ENCODE results near the gene GIPC1.

DNA sequence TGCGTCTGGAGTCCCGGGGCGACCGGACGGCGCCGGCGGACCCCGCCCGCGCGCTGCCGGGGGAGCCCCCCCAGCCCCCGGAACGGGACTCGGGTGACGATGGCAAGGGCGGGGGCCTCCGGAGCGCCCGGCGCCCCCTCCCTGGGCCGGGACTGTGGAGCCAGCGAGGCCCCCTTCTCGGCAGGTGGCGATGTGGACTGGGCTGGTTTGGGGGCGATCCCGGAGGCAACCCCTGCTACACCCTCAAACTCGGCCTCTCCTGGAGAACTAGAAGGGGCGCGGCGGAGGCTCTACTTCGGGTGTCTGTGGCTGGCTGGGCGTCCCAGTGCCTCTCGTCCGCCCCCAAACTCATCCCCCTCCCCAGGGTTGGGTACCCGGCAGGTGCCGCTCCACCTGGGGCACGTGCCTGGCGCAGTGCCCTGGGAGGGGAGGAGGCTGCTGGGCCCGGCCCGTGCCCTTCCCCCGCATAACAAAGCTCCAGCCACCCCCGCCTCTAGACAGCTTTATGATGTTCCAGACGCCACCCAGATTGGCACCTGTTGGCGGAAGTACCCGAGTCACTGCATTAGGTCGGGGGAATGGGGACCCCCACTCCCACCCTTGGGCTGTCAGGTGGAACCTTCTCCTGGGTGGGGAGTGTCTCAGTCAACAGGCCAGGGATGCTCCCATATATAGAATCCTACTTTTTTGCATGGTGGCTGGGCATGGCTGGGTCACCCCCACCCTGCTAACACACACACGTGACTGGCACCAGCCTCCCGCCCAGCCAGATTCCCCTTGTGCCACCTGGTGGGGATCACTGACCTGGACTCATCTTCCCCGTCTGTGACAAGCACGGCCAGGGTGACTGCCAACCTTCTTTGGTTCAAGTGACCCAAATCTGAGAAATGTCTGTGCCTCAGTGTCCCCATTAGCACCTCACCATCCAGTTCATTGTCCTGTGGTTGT, 62.1 kb downstream of the GIPC1 start:
- TF ChIP-seq MYC (IDR thresholded peaks at IDR 0.05; ENCODE audit: low read depth, low read length), result no peak
- no peak for TF ChIP-seq MYC (CRISPR knock-in tag; IDR thresholded peaks at IDR 0.05; ENCODE audit: borderline replicate concordance, low read depth)
- no peak for TF ChIP-seq SP1 (CRISPR knock-in tag; IDR thresholded peaks at IDR 0.05)
- no peak for TF ChIP-seq GABPA (tag; conservative IDR thresholded peaks at IDR 0.05; ENCODE audit: low read depth)
- TF ChIP-seq NFATC3 (IDR thresholded peaks at IDR 0.05), result no peak
- TF ChIP-seq PCBP2 (IDR thresholded peaks at IDR 0.05; ENCODE audit: low read depth, low read length, poor library complexity, severe bottlenecking), result no peak
- no peak for TF ChIP-seq ESRRA (IDR thresholded peaks at IDR 0.05; ENCODE audit: borderline replicate concordance, low read depth)
- TF ChIP-seq ARID2 (IDR thresholded peaks at IDR 0.05), result no peak
- TF ChIP-seq CBX5 (IDR thresholded peaks at IDR 0.05; ENCODE audit: borderline replicate concordance, low read depth), result no peak

Data from K562 (cell line).